ENCODE results near the gene DGKG.
A peak's percentile ranks its signal among the peaks of the same experiment; 100 is the strongest.

Gene DGKG

DNA sequence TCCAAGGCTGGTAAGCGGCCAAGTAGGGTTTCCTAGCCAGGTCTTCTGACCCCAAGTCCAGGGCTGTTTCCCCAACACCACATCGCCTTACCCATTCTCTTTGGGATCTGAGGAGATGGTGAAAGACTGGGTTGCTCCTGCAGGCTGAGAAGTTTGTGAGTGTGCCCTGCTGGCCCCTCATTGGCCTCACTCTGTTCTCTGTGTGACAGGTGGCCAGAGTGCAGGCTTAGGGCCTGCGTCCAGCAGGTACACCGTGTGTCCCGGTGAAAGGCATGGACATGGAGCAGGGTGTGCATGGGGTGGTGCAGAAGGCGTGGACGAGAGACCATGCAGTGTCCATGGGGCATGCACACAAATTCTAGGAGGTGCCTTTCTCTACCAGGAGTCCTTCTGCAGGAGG, 91.3 kb downstream of the DGKG start:
- DNase-seq, result no peak

- no peak for DNase-seq
Observed at GRCh38 chr3:186268616-186269448, 93.2 kb downstream of the DGKG start.

DNA sequence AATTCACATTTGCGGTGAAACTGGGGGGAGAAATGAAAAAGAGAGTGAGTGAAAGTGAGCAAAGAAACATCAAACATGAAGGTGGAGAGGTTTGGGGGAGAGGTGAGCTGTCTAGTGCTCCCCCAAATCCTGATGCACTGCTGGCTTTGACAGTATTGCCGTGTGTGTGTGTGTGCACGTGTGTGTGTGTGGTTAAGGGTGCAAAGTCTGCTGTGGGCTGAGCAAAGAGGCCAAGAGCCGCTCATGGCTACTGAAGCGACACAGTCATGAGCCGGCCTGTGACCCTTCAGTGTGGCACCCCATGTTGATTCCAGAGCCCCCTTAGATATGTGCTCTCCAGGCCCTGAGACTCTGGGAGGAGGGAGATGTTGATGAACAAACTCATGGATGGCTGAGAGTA, 94.3 kb downstream of the DGKG start:
- DNase-seq, result no peak

GRCh38 chr3:186264608-186265400, 97.2 kb downstream of the DGKG start:
- DNase-seq, result no peak

DNA sequence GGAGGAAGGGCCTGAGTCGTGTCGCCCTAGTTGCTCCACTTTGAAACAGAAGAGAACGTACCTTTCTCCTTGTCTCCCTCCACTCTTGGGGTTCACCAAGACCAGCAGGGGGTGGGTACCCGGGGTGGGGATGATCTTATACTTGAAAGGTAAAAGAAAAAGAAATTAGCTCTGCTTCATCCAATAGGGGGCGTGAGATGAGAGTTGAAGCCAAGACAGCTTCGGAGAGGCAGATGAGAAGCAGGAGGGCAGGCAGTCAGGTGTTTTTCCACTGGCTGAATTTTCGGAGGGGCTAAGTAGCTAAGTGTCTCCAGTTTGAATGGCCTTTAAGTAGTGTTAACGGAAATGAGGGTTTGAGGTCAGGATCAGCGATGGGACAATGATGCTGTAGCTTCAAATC, 100.4 kb downstream of the DGKG start:
- DNase-seq, result no peak

- no peak for DNase-seq
Observed at GRCh38 chr3:186260726-186261125, 101.3 kb downstream of the DGKG start.

DNA sequence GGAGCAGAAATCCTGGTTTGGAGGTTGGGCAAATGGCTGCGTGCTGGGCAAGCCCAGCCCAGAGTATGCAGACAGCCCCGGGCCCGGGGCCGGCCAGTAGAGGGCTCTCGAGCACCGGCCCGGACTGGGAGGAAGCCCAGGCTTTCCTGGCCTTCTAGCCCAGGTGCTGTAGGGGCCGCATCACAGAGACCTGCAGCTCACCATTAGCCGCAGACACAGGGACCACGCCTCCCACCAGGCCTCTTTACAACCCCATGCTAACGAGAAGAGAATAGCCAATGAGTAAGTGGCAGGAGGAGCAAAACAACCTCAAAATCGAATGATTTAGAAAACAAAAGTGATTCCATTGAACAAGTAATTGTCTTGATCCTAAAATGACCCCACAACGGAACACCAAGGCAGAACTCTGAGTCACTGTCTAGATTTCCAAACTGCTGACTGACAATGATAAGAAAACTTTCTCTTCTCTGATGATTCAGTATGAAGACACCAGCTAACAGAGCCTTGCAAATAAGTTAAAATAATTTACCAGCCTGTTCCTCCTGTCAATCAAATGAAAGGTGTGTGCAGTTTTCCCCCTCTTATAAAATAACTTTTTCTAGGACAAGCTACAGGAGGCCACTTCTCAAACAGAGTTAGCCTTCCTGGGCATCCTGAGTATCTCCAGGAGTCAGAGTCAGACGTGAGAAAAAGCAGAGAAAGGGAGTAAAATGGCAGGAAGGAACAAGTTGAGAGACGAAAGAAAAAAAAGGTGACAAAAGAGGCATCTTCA, 102.2 kb downstream of the DGKG start:
- peak; percentile 83 for DNase-seq

- no peak for DNase-seq
Observed at GRCh38 chr3:186258968-186259367, 103.1 kb downstream of the DGKG start.

DNA sequence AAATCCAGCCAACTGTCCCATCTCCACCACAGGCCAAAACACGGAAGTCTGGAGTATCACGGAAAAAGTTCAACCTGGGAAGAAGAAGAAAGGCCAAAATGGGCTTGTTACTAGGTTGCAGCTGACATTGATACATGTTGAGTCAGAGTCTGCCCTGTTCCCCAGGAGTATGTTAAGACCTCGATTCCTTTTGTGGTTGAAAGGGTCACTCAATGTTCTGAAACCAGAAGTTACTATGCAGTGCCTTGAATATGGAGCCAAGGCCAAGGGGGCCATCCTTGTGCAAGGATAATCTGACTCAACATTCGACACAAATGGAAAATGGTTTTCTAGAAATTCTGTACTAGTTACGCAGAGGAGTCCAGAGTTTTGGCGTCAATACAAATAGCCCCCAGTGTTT, 104.2 kb downstream of the DGKG start:
- DNase-seq, result no peak

GRCh38 chr3:186255703-186256331, 106.2 kb downstream of the DGKG start:
- DNase-seq, result peak; percentile 43

DNA sequence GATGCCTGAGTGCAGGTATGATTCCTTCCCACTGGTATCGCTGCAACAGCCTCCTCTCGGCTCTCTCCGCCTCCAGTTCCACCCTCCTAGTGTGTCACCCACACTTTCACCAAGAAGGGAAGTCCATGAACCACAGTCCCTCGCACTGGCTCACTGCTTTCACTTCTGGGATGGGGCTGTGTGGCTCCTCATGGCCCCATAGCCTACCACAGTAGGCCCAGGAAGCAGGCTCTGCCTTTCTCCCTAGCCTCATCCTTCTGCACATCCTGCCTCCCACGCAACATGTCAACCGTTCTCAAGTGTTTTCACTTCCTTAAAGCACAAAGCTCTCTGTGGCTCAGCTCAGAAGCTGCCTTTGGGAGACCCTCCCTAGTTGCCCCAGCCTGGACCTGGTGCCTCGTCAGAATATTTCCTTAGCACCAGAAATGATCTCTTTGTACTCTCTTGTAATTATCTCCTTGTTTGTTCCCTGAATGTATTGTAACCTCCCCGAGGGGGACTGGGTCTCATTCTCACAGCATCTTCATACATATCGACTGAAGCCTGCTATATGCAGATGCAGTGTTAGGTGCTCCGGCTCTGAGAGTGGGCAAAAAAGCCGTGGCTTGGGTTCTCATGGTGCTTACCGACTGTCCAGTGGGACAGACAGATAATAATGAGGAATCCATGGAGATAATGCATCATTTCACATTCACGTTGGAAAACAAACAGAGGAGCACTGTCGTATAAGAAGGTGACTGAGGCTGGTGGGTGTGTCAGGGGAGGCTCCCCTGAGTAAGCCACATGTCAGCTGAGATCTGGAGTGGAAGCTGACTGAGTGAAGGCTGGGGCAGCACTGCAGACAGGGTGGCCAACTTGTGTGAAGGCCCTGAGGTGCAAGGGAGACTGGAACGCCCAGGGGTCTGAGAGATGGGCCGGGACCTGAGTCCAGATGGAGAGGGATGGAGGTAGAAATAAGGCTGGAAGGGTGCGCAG, 107.1 kb downstream of the DGKG start:
- DNase-seq, result no peak

- DNase-seq, result no peak
Observed at GRCh38 chr3:186251948-186252619, 110.0 kb downstream of the DGKG start.

DNA sequence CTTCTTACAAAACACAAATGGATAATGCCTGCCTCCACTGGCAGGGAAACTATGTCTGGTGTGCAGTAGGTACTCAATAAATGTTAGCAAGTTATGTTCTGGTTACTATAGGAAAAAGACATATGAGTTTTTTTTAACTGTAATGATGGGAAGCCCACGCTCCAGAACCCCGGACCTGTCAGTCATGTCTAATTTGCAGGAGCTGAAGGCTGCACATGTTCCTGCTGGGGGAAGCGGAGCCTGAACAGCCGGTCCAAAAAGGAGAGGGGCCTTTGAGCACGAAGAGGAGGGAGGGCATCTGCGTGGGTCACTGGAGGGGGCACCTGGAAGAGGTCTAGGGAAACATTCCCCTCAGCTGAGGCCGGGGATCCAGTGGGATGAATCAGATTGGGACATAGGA, 113.2 kb downstream of the DGKG start:
- no peak for DNase-seq

- no peak for DNase-seq
Observed at GRCh38 chr3:186247821-186248814, 113.9 kb downstream of the DGKG start.

DNA sequence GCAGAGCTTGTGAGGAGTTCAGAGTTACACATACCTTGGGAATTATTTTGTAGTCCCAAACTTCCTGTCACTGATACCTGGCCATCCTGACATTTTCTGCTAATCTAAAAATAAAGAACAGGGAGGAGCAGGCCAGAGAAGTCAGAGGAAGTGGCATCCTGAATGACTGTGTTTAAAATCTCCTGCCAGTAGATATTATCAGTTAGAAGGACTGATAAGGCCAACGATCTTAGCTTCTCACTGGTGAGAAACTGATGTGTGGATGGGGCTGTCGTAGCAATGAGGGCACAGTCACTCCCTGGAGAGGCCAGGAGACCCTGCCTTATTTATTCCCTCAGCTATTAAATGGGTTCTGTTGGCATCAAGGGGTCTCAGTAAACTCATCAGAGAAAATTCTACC, 115.1 kb downstream of the DGKG start:
- DNase-seq, result no peak

DNA sequence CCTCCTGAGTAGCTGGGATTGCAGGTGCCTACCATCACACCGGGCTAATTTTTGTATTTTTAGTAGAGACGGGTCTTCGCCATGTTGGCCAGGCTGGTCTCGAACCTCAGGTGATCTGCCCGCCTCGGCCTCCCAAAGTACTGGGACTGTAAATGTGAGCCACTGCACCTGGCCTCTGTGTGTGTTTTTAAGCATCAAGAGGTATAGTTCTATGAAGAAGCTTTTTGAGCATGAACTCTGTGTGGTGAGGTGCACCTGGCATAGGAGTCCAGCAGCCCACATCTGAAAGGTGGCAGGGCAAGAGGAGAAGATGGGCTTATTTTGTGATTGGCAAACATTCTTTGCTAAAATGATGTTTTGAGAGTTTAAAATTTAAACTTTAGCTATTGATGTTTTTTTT, 118.0 kb downstream of the DGKG start:
- DNase-seq, result no peak

GRCh38 chr3:186241910-186242821, 119.9 kb downstream of the DGKG start:
- peak; percentile 92 for DNase-seq

GRCh38 chr3:186239321-186239720, 122.7 kb downstream of the DGKG start:
- DNase-seq, result peak; percentile 54

DNA sequence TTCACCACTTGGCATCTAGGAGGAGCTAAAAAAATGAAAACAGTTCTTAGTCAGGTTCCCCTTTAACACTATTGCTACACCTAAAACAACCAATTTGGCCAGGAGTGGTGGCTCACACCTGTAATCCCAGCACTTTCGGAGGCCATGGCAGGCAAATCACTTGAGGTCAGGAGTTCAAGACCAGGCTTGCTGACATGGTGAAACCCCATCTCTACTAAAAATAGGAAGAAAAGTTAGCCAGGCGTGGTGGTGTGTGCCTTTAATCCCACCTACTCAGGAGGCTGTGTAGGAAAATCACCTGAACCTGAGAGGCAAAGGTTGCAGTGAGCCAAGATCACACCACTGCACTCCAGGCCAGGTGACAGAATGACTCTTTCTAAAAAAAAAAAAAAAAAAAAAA, 124.1 kb downstream of the DGKG start:
- no peak for DNase-seq
